ENCODE data around the gene PTGS1.

GRCh38 chr9:122392284-122392683 is 21.5 kb downstream of the PTGS1 start:
- no peak for TF ChIP-seq CTCF (IDR thresholded peaks at IDR 0.05; ENCODE audit: low read length)
- TF ChIP-seq EZH2 (optimal IDR thresholded peaks at IDR 0.05; ENCODE audit: low read depth, low read length), result no peak

Data from MM.1S (cell line).